ENCODE results near the gene FBRSL1.

FBRSL1 gene

GRCh38 chr12:132560364-132560613 lies 70.3 kb downstream of the FBRSL1 start:
- no peak for DNase-seq (ENCODE audit: low read depth)
- H3K4me3 ChIP-seq (ENCODE audit: low read depth, low read length) = peak overlapping the region; percentile 95
- TF ChIP-seq MYC (IDR thresholded peaks at IDR 0.05; ENCODE audit: low read depth, low read length) (no peak), MAX (IDR thresholded peaks at IDR 0.05; ENCODE audit: low read depth, low read length) (peak; percentile 16; the same call in 1 of the 2 replicates)

- TF ChIP-seq CTCF (IDR thresholded peaks at IDR 0.05; ENCODE audit: low read depth, low read length) (peak; percentile 98), POLR2A (IDR thresholded peaks at IDR 0.05; ENCODE audit: extremely low read depth, insufficient read length) (peak; percentile 15), MYC (IDR thresholded peaks at IDR 0.05; ENCODE audit: low read depth, low read length) (peak; percentile 70), MAX (IDR thresholded peaks at IDR 0.05; ENCODE audit: low read depth, low read length) (peak; percentile 63; the same call in 1 of the 2 replicates)
- peak overlapping the region; percentile 95 for H3K4me3 ChIP-seq (ENCODE audit: low read depth, low read length)
- peak; percentile 94 for DNase-seq (ENCODE audit: low read depth)
Measured at GRCh38 chr12:132560614-132561426, 70.9 kb downstream of the FBRSL1 start.
